Body of pancreas (tissue), 4 donors: ENCODE results near the gene PGP.

Experiments
- CTCF ChIP-seq, 7 experiments: fragments of 450-650 bp in 4 of 7; fragments of 200-600 bp in 3 of 7; sonication (generic) in 3 of 7; IDR thresholded peaks; one replicate each; pipeline ENCODE4 v1.5.1; 2016 to 2019; ENCODE audit warnings: antibody characterized with exemption in 7 of 7
- POLR2A ChIP-seq, 3 donors: fragments of 450-650 bp; IDR thresholded peaks; one replicate each; pipeline ENCODE4 v1.6.1; 2016; ENCODE audit warnings: antibody characterized with exemption in 3 of 3, mild to moderate bottlenecking in 2 of 3

- TF ChIP-seq CTCF (IDR thresholded peaks at IDR 0.05), result no peak
- TF ChIP-seq POLR2A (IDR thresholded peaks at IDR 0.05), result no peak
These were observed 34.2 kb downstream of the PGP start for GRCh38 chr16:2180461-2180860.
